ENCODE data around the gene USP36.
"Not testable (repeated sequence)": the region's sequence is repeated elsewhere in the genome, so short reads cannot be mapped to it uniquely, and the experiment has no call there.

DNA sequence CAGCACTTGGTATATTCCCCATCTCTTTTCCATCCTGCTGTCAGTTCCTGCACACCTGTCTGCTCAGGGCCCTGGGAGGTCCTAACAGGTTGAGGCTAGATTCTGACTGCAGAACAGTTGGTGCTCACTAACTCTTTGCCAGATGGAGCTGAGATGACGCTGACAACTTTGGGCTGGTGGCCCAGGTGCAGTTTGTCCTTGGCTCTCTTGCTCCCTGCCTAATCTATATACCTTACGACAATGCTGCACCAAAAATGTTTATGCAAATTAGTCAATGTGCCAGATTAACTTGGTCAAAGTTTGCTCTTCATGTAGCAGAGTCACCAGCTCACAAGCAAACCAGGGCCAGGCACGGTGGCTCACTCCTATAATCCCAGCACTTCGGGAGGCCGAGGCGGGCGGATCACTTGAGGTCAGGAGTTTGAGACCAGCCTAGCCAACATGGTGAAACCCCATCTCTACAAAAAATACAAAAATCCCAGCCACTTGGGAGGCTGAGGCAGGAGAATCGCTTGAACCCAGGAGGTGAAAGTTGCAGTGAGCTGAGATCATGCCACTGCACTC lies 36.4 kb upstream of the USP36 start:
- TF ChIP-seq, protein P1, sequence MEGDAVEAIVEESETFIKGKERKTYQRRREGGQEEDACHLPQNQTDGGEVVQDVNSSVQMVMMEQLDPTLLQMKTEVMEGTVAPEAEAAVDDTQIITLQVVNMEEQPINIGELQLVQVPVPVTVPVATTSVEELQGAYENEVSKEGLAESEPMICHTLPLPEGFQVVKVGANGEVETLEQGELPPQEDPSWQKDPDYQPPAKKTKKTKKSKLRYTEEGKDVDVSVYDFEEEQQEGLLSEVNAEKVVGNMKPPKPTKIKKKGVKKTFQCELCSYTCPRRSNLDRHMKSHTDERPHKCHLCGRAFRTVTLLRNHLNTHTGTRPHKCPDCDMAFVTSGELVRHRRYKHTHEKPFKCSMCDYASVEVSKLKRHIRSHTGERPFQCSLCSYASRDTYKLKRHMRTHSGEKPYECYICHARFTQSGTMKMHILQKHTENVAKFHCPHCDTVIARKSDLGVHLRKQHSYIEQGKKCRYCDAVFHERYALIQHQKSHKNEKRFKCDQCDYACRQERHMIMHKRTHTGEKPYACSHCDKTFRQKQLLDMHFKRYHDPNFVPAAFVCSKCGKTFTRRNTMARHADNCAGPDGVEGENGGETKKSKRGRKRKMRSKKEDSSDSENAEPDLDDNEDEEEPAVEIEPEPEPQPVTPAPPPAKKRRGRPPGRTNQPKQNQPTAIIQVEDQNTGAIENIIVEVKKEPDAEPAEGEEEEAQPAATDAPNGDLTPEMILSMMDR (conservative IDR thresholded peaks at IDR 0.05 in 1 of 2, IDR thresholded peaks at IDR 0.05 in 1 of 2; ENCODE audit: extremely low read depth in 1 of 2, insufficient read depth in 1 of 2, low read depth in 1 of 2, low read length in 2 of 2): not testable (repeated sequence)
- TF ChIP-seq EZH2 (IDR thresholded peaks at IDR 0.05; ENCODE audit: borderline replicate concordance, low read length): not testable (repeated sequence)

Measured in mammary epithelial cell (primary cell).